Psoas muscle (tissue), 8 donors: ENCODE results near the gene ZNF804B. TPM values are rescaled to one million over a fixed set of nuclear protein-coding genes. Genes with fewer than 3 reads are reported as not detected.

Experiments used
- ATAC-seq, 4 donors: fragments of 200-7000 bp; cut with Tn5 transposase; one replicate each; pipeline ENCODE4 v1.9.1; 2020; ENCODE audit warnings: moderate library complexity in 3 of 4, mild to moderate bottlenecking in 2 of 4
- DNase-seq, 2 donors: peaks; one replicate each; pipeline ENCODE4 v3.0.0-alpha.2; 2020
- H3K27ac ChIP-seq: fragments of 200-600 bp; one replicate; pipeline ENCODE4 v1.8.0; 2022
- H3K27me3 ChIP-seq, 3 donors: fragments of 200-600 bp in 1 of 3; one replicate each; pipeline versions ENCODE4 v1.6.1 to v1.8.0; 2013 to 2022; ENCODE audit warnings: low read length in 2 of 3, mild to moderate bottlenecking in 2 of 3, moderate library complexity in 1 of 3; ENCODE audit not compliant: insufficient read depth in 3 of 3
- H3K36me3 ChIP-seq, 2 donors: fragments of 200-600 bp in 1 of 2; one replicate each; pipeline versions ENCODE4 v1.6.1 to v1.8.0; 2013 to 2022; ENCODE audit warnings: low read depth in 1 of 2, mild to moderate bottlenecking in 1 of 2, moderate library complexity in 1 of 2; ENCODE audit not compliant: insufficient read depth in 1 of 2
- H3K4me1 ChIP-seq: fragments of 200-600 bp; one replicate; pipeline ENCODE4 v1.8.0; 2022
- H3K4me3 ChIP-seq: fragments of 200-600 bp; one replicate; pipeline ENCODE4 v1.8.0; 2022; ENCODE audit warnings: mild to moderate bottlenecking
- H3K9me3 ChIP-seq: fragments of 200-600 bp; one replicate; pipeline ENCODE4 v1.8.0; 2022
- WGBS, 3 donors: extraction: QIAGEN DNeasy Blood & Tissue Kit; methylation state at CpG; one replicate each; pipeline versions ENCODE4 v1.1.6 to v1.1.7; 2013; 5-methylcytosine and 5-hydroxymethylcytosine counted together
- intact Hi-C, 2 donors: fragments of 100-400 bp; cut with DNase I; formaldehyde crosslinking; loops; one replicate each; pipeline versions ENCODE4 v1.11.0 to v1.14.2; 2022
- polyA plus RNA-seq, 3 donors: library from polyadenylated mRNA; stranded (reverse); fragments of 200-250 nt; gene quantifications; one replicate each; pipeline ENCODE4 v1.2.3, GENCODE V29; 2013
- total RNA-seq, 4 donors: library from RNA; stranded (reverse); fragmentation: NEBNext Ultra II Directional in 2 of 4; extraction: Animal tissue kit (Norgen Biotek cat#: 25700) in 2 of 4; gene quantifications; one replicate each; pipeline versions ENCODE4 v1.2.1 to v1.2.4, GENCODE V29; 2021 to 2023
- TF ChIP-seq, protein P1 (sequence below): fragments of 200-600 bp; IDR thresholded peaks from one replicate; pipeline ENCODE4 v1.8.0; 2022; ENCODE audit warnings: antibody characterized with exemption
- donor health status: healthy with polysubstance abuse.
- donor health status: DM: no; HTN: no; CAD: no; lungs with moderate emphysema.
- donor health status: Bipolar disorder and iron deficiency.
- donor health status: healthy.
- donor health status: DM: yes; HTN: yes; CAD: no.
- donor health status: DM: no; HTN: no; CAD: no.
- donor health status: DM: no; HTN: no; CAD: no.
- donor health status: DM: yes; HTN: yes; CAD: no.

The ZNF804B gene
- total and polyA plus RNA-seq, 7 donors = not detected

DNA sequence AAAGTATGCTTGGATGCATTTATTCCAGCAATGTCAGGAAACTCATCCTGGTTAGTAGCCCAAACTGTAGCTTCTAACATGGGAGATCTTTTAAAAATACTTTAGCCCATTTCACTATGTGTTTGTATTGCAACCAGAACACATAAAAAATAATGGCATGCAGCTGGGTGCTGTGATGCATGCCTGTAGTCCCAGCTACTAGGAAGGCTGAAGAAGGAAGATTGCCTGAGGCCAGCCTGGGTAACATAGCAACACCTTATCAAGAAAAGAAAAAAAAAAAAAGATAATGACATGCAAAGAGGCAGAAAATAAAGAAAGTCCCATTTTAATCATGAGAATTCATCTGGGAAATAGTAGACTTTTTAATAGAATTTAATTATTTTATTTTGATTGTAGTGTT is 553.1 kb downstream of the ZNF804B start:
- Histone ChIP-seq H3K27ac (no peak overlapping the region), H3K27me3 (no peaks in the 10 kb centered on the region), H3K36me3 (no peaks in the 10 kb centered on the region), H3K4me3 (no peak overlapping the region), H3K4me1 (no peaks in the 10 kb centered on the region), H3K9me3 (no peaks in the 10 kb centered on the region)
- intact Hi-C loops = no loop called here
- DNase-seq = no peak
- TF ChIP-seq, protein P1, sequence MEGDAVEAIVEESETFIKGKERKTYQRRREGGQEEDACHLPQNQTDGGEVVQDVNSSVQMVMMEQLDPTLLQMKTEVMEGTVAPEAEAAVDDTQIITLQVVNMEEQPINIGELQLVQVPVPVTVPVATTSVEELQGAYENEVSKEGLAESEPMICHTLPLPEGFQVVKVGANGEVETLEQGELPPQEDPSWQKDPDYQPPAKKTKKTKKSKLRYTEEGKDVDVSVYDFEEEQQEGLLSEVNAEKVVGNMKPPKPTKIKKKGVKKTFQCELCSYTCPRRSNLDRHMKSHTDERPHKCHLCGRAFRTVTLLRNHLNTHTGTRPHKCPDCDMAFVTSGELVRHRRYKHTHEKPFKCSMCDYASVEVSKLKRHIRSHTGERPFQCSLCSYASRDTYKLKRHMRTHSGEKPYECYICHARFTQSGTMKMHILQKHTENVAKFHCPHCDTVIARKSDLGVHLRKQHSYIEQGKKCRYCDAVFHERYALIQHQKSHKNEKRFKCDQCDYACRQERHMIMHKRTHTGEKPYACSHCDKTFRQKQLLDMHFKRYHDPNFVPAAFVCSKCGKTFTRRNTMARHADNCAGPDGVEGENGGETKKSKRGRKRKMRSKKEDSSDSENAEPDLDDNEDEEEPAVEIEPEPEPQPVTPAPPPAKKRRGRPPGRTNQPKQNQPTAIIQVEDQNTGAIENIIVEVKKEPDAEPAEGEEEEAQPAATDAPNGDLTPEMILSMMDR = no peak
- ATAC-seq = no peak

DNA sequence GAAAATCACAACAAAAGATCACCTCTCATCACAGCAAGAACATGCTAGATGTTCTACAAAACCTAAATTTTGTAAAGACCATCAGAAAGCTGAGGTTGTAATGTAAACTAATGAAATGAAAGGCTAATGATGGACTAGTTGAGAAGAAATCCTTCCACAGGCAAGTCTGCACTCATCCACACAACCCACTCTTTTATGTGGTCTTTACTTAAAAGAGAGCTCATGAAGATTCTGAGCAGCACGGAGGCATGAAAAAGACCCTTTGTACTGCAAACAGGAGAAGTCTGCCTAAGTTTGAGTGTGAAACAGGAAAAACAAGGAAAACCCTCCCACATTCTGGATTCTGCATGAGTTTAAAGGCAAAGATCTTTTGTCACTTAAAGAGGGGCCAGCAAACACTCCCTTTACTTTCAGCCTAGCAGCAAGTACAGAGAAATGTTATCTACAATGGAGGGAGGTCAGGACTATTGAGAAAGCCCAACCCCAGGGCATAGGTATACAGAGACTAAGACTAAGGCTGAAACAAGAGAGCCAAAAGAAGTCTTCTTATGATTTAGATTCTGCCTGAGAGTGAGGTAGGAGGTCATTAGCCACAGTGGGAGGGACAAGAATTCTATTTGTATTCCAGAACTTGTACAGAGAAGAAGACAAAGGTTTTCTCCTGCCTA is 557.2 kb downstream of the ZNF804B start:
- no peaks in the 10 kb centered on the region for H3K9me3 ChIP-seq
- no peaks in the 10 kb centered on the region for H3K27me3 ChIP-seq
- TF ChIP-seq, protein P1 = no peak
- 57 to 78% (median 69%) methylated on average over 1 of the region's 1 CpG for WGBS, 3 donors
- H3K4me3 ChIP-seq = no peak overlapping the region
- intact Hi-C loops = no loop called here
- H3K4me1 ChIP-seq = no peaks in the 10 kb centered on the region
- DNase-seq = no peak
- ATAC-seq = no peak
- no peaks in the 10 kb centered on the region for H3K36me3 ChIP-seq
- H3K27ac ChIP-seq = no peak overlapping the region

DNA sequence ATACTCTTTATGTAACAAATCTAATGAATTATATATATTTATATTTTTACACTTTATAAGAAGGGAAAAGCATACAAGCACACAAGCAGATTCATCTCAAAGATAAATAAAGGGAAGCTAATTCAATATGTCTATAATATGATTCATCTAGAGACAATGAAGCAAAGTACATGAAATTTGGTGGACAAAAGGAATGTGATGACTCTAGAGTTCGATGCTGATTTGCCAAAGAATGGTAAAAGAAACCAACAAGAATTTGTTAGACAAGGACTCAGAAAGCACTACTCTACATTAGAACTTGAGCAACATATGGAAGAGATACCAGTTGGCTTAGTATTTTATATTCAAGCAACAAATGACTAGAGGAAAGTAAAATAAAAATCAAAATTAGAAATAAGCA is 572.5 kb downstream of the ZNF804B start:
- ATAC-seq (no peak), DNase-seq (no peak)
- Histone ChIP-seq H3K27ac (no peak overlapping the region), H3K4me1 (no peaks in the 10 kb centered on the region), H3K27me3 (no peaks in the 10 kb centered on the region), H3K9me3 (no peaks in the 10 kb centered on the region), H3K4me3 (no peak overlapping the region), H3K36me3 (no peaks in the 10 kb centered on the region)
- TF ChIP-seq, protein P1 = no peak
- intact Hi-C loops = no loop called here
- 47 to 63% (median 60%) methylated on average over 1 of the region's 1 CpG for WGBS, 3 donors

- H3K27me3 ChIP-seq = no peaks in the 10 kb centered on the region
- H3K36me3 ChIP-seq = no peaks in the 10 kb centered on the region
- no peak overlapping the region for H3K4me3 ChIP-seq
- no peak overlapping the region for H3K27ac ChIP-seq
- TF ChIP-seq, protein P1 = no peak
- intact Hi-C loops = no loop called here
- no peaks in the 10 kb centered on the region for H3K4me1 ChIP-seq
- DNase-seq (no peak), ATAC-seq (no peak)
- no peaks in the 10 kb centered on the region for H3K9me3 ChIP-seq
- WGBS, 3 donors = 66 to 86% (median 74%) methylated on average over 1 of the region's 1 CpG
Observed at GRCh38 chr7:89334797-89335196, 575.3 kb downstream of the ZNF804B start.

GRCh38 chr7:89335490-89335889 is 576.0 kb downstream of the ZNF804B start:
- Histone ChIP-seq H3K4me1 (no peaks in the 10 kb centered on the region), H3K36me3 (no peaks in the 10 kb centered on the region), H3K27me3 (no peaks in the 10 kb centered on the region), H3K27ac (no peak overlapping the region), H3K9me3 (no peaks in the 10 kb centered on the region), H3K4me3 (no peak overlapping the region)
- DNase-seq (no peak), ATAC-seq (no peak)
- 62 to 70% (median 63%) methylated on average over 3 of the region's 3 CpGs for WGBS, 3 donors
- TF ChIP-seq, protein P1 = no peak
- intact Hi-C loops = no loop called here
